HG03342 (cell line): ENCODE data around the gene MTX3.

ENCODE experiments used
- ATAC-seq: cut with Tn5 transposase; IDR thresholded peaks from one replicate; pipeline ENCODE4 v1.9.1; 2021; ENCODE audit warnings: mild to moderate bottlenecking, moderate library complexity; ENCODE audit not compliant: unreplicated experiment

The MTX3 gene

GRCh38 chr5:79990598-79991507, at the start of gene MTX3:
MTX3 (minus strand) TSS chr5:79991262; CDS start chr5:79991238, 24 bp downstream.
- ATAC-seq = peak; percentile 86

DNA sequence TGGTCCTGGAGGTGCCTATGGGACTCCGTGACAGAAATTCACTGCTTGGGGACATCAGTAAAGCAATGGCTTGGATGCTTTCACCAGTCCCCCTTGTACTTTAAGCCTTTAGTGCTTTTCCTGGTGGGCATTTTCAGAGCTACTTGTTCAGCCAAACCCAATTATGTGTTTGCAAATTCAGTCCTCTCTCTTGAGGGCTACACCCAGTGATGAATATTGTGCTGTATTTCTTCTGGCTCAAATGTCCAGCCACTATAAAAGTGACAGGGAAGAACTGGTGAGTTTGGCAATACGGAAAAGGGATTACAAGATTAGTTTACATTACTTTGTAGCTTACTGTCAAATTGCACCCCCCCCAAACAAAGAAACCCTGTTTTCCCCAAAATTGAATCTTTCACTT, 48.6 kb upstream of the MTX3 start:
- ATAC-seq = no peak

DNA sequence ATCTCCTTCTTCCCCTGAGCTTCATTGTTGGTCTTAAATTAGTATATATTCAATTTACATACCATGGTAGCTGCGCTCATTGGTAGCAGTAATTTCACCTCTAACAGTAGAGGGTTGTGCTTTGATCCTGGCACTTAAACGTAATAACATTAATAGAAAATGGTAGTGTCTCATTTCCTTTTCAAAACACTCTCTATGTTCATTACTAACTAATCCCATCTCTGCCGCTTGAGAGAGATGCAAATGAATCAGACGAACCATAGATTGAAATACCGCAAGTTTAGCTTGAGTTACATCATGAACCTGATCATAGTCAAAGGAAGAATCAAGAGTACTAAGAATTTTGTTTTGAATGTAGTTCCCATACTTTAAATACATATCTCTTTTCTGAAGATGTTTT, 46.3 kb upstream of the MTX3 start:
- ATAC-seq = no peak

- ATAC-seq = no peak
Measured at GRCh38 chr5:80036615-80037014, 45.6 kb upstream of the MTX3 start.

- ATAC-seq = no peak
Measured at GRCh38 chr5:80035839-80036238, 44.8 kb upstream of the MTX3 start.

DNA sequence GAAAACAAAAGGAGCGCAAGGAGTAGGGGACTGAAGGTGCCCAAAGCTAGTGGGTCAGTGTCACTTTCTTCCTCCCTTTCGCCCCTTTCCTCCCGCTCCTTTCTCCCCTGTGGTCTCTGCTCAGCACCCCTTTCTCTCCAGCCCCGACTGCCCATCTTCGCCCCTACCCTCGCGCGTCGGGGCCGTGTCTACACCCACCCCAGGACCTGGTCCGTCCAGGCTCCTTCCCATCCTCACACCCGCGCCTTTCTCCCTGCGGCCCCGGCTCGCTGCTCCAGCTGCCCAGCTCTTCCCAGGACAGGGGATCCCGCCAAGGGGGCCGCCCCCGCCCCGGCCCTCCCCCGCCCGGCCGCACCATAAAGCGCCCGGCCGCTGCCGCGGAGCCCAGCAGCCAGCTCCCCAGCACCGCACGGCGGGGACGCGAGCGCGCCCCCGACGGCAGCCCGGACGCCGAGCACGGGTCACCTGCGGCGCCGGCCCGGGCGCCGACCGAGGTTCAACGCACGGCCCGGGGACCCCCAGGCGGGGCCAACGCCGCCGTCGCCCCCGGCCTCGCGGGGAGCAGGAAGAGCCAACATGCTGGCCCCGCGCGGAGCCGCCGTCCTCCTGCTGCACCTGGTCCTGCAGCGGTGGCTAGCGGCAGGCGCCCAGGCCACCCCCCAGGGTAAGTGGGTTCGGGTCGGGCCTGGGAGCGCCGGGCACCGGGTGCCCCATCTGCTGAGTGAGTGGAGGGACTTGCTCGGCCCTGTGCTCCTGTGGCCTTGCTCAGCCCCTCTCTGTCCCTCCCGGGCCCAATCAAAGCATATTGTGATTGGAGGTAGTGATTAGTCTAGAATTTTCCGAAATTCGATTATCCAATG, 44.1 kb upstream of the MTX3 start, which contains the start of gene THBS4:
TSS of gene THBS4 (plus strand) at position 387 of the 860 bp plus-strand sequence. CDS start at position 577, 190 bp downstream.
- no peak for ATAC-seq

- ATAC-seq = no peak
Measured at GRCh38 chr5:80034559-80034958, 43.5 kb upstream of the MTX3 start.

GRCh38 chr5:80033513-80033912, 42.5 kb upstream of the MTX3 start:
- no peak for ATAC-seq

- no peak for ATAC-seq
Measured at GRCh38 chr5:80031109-80031508, 40.0 kb upstream of the MTX3 start.

DNA sequence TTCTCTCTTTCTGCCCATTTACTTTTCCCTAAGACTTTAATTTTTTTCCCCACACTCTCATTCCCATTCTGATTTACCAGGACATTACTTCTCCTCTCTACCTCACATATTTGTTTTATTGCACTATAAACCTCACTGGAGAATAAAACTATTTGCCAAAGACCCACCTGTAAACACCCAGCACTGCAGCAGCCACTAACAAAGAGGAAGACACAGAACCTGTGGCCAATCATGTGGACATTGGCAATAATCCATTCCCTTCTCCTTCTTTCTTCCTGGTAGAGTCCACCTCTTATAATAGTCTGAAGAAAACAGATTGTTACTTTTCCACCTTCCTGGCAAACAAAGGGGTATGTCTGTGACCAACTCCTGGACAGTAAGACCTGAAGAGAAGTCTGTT, 35.8 kb upstream of the MTX3 start:
- ATAC-seq = no peak

DNA sequence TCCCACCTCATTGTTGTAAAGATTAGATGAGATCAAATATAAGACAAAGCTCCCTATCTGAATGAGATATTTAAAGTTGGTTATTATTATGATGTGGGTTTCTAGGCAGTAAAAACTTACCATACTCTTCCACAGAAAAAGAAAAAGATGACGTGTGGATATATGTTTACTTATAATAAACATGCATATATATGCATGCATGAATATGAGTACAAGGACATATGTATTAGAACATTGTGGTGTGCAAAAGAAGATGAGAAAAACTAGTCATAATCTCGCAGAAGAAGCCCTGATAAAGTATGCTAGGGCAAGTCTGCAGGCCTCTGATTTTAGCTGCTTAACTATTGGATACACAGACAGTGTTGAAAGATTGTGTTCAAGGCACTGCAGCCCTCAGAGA, 34.0 kb upstream of the MTX3 start:
- no peak for ATAC-seq

DNA sequence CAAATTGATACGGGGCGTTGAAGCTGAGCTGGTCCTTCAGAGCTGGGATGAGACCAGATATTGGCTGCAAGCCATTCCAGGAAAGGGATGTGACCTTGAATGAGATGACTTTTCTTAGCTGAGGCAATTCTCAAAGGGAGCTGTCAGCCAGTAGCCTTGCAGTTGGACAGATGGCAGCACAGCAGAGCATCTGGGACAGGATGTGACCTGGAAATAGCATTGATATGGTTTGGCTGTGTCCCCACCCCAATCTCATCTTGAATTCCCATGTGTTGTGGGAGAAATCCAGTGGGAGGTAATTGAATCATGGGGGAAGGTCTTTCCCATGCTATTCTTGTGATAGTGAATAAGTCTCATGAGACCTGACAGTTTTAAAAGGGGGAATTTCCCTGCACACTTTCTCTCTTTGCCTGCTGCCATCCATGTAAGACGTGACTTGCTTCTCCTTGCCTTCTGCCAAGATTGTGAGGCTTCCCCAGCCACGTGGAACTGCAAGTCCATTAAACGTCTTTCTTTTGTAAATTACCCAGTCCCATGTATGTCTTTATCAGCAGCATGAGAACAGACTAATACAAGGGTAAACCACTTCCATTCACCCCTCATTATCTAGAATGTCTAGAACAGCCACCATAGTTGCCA, 19.8 kb upstream of the MTX3 start:
- ATAC-seq = no peak

- ATAC-seq = no peak
Measured at GRCh38 chr5:80008995-80009765, 18.1 kb upstream of the MTX3 start.

DNA sequence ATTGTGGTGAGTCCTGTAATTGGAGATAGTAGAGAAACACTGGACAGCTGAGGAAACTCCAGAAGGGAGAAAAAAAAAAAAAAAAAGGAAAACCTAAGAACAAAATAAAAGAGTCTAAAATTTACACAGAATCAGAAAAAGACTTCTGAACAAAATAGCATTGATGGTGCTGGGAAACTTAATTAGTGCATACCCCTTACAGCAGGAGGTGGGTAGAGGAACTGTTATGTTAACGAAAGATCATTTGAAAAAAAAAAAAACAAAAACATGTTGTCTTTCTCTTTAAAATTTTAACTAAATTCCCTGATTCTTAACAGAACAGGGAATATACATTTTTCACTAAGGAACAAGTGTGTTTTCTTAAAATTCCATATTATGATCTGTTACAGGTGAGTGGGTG, 11.6 kb upstream of the MTX3 start:
- ATAC-seq = no peak

- no peak for ATAC-seq
Measured at GRCh38 chr5:79999722-80000121, 8.7 kb upstream of the MTX3 start.

DNA sequence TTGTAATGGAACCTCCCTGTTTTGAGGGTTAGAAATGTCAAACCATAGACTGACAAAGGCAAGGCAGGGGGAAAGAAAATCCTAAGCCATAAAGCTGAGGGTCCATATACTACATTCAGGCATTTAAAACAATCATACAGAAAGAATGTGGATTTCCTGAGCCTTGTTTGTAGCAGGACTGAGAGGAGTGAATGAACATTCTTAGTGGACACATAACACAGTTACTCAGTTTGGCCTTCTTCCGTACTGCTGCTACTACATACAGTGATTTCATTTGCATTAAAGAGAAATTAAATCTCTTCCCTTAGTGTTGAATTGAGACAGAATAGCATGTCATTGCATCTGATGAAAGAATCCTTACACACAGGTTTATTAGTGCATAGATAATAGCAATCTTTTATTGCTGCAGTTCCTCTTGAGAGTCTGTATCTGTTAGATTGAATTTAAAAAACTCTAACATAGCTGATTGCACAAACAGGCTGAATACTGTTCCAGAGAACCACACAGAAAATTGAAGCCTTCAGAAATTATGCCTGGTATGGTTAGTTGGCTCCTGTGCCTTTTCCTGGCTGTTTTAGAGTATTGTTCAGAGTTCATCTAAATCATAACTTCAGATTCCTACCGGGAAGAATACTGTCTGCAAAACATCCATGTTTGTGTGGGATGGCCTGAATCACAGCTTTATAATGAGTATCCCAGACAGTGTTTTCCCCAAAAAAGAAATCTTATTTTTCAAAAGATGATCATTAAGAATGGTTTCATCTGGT, 2.0 kb upstream of the MTX3 start:
- no peak for ATAC-seq

DNA sequence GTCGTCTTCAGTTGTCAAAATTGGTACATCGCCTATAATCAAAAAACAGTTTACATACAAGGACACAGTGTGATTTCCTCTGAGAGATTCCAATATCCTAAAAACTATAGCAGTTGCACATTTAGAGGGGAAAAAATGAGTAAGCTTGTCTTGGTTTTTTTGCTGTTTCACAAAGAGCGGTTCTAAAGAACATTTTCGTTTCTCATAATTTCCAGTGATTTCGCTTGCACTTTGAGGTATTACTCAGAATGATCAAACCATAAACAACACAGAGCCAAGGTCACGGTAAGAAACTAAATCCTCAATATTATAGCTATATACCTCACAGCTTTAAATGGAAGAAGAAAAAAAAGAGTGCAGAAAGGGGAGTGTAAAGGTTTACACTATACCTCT, 861 bp downstream of the MTX3 start:
- peak; percentile 38 for ATAC-seq

DNA sequence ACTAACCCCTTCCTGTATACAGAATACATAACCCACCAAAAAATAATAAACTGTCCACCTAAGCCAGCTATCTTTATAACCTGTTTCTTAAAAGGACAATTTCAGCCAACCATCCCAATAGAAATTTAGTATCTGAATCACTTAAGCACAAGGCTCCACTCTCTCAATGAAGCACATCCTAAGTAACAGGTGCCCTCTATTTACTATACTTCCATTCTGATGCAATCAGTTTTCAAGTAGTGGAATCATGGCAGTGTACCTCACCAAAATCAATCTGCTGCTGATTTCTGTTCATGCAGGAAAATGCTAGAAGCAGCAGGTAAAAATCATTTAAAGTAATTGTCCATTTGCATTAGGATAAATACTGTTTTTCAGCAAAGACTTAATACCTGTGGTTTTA, 4.8 kb downstream of the MTX3 start:
- ATAC-seq = no peak

- no peak for ATAC-seq
Measured at GRCh38 chr5:79985288-79985687, 5.8 kb downstream of the MTX3 start.

- ATAC-seq = no peak
Measured at GRCh38 chr5:79984363-79984762, 6.7 kb downstream of the MTX3 start.
